SU-DHL-6 (cell line): ENCODE measurements around the gene DOCK1.

Experiments
- EZH2phosphoT487 ChIP-seq: fragments of 200-600 bp; sonication (generic), shearing (Covaris generic); conservative IDR thresholded peaks from 2 replicates; pipeline ENCODE4 v1.6.1; 2018; ENCODE audit warnings: mild to moderate bottlenecking, antibody characterized with exemption, low read length, moderate library complexity, mixed read lengths
- TF ChIP-seq, protein P1 (sequence below): fragments of 200-600 bp; sonication (generic); IDR thresholded peaks from one replicate; pipeline ENCODE4 v1.5.1; 2017; ENCODE audit warnings: antibody characterized with exemption, mild to moderate bottlenecking, low read length, moderate library complexity; ENCODE audit not compliant: insufficient read depth, poor library complexity, severe bottlenecking

DNA sequence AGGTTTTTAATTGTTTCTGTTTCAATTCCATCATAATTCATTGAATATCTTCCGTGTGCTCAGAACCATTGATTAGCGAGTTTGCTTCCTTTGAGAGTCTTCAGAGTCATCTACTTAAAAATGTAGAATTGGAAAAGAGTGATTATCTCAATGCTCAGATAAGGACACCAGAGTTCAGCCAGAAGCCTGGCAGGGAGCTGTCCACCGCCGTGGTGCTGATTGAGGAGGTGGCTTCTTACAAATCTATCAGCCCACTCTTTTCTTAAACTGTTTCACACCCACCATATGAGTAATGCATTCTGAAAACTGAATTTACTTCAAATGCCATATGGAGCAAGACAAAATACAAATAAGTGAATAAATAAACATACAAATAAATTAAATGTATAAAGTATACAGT is 211.9 kb downstream of the DOCK1 start:
- TF ChIP-seq, protein P1, sequence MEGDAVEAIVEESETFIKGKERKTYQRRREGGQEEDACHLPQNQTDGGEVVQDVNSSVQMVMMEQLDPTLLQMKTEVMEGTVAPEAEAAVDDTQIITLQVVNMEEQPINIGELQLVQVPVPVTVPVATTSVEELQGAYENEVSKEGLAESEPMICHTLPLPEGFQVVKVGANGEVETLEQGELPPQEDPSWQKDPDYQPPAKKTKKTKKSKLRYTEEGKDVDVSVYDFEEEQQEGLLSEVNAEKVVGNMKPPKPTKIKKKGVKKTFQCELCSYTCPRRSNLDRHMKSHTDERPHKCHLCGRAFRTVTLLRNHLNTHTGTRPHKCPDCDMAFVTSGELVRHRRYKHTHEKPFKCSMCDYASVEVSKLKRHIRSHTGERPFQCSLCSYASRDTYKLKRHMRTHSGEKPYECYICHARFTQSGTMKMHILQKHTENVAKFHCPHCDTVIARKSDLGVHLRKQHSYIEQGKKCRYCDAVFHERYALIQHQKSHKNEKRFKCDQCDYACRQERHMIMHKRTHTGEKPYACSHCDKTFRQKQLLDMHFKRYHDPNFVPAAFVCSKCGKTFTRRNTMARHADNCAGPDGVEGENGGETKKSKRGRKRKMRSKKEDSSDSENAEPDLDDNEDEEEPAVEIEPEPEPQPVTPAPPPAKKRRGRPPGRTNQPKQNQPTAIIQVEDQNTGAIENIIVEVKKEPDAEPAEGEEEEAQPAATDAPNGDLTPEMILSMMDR, result no peak
- TF ChIP-seq EZH2phosphoT487, result no peak
